WI38 (cell line): ENCODE results near the gene ADORA2B.

Experiments used
- H3K4me3 ChIP-seq: 2 replicates; pipeline ENCODE4 v1.5.1; 2011; ENCODE audit warnings: low read depth, mild to moderate bottlenecking, control low read depth, low read length
- TF ChIP-seq, protein P1 (sequence below): IDR thresholded peaks from 2 replicates; pipeline ENCODE4 v1.5.1; 2012; ENCODE audit warnings: low read depth, mild to moderate bottlenecking, control low read depth, low read length

Gene ADORA2B

GRCh38 chr17:15967706-15968399 lies 22.9 kb downstream of the ADORA2B start:
- H3K4me3 ChIP-seq, result no peak overlapping the region
- TF ChIP-seq, protein P1, sequence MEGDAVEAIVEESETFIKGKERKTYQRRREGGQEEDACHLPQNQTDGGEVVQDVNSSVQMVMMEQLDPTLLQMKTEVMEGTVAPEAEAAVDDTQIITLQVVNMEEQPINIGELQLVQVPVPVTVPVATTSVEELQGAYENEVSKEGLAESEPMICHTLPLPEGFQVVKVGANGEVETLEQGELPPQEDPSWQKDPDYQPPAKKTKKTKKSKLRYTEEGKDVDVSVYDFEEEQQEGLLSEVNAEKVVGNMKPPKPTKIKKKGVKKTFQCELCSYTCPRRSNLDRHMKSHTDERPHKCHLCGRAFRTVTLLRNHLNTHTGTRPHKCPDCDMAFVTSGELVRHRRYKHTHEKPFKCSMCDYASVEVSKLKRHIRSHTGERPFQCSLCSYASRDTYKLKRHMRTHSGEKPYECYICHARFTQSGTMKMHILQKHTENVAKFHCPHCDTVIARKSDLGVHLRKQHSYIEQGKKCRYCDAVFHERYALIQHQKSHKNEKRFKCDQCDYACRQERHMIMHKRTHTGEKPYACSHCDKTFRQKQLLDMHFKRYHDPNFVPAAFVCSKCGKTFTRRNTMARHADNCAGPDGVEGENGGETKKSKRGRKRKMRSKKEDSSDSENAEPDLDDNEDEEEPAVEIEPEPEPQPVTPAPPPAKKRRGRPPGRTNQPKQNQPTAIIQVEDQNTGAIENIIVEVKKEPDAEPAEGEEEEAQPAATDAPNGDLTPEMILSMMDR, result no peak

- no peak overlapping the region for H3K4me3 ChIP-seq
- TF ChIP-seq, protein P1, result no peak
Observed at GRCh38 chr17:15969463-15969862, 24.5 kb downstream of the ADORA2B start.

DNA sequence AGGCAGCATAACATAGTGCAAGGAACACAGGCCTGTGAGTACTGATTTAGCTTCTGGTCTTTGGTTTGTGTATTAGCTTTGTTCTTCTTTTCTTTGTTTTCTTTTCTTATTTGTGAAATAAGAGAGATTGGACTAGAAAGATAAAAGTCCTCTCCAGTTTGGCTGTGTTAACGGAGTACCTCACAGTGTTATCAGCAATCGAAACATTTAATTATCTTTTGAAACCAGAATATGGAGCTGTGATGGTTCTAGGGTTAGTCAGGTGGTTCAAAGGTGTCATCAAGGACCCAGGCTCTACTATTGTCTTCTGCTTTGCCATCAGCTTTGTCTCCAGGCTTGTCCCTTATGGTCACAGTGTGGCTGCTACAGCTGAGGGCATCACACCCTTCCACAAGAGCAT lies 25.6 kb downstream of the ADORA2B start:
- TF ChIP-seq, protein P1, result no peak
- H3K4me3 ChIP-seq, result no peak overlapping the region

- TF ChIP-seq, protein P1, result no peak
- no peak overlapping the region for H3K4me3 ChIP-seq
Observed at GRCh38 chr17:15971098-15971678, 26.3 kb downstream of the ADORA2B start.

- TF ChIP-seq, protein P1, result no peak
- no peak overlapping the region for H3K4me3 ChIP-seq
Observed at GRCh38 chr17:15971882-15972281, 27.0 kb downstream of the ADORA2B start.

DNA sequence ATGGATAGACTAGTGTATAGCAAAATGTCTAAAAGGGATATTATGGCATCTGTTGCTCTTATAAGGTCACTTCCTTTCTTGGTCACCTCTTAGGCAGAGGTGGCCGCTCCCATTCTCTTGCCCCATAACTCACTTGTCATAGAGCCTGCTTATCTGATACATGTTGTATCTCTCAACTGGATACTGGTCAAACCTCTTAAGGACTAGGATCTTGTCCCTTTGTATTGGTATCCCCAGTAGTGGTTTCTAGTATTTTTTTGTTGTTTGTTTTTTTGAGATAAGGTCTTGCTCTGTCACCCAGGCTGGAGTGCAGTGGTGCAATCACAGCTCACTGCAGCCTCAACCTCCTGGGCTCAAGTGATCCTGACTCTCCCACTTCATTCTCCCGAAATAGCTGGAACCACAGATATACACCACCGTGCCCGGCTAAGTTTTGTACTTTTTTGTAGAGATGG lies 27.6 kb downstream of the ADORA2B start:
- TF ChIP-seq, protein P1, result no peak
- H3K4me3 ChIP-seq, result no peak overlapping the region

DNA sequence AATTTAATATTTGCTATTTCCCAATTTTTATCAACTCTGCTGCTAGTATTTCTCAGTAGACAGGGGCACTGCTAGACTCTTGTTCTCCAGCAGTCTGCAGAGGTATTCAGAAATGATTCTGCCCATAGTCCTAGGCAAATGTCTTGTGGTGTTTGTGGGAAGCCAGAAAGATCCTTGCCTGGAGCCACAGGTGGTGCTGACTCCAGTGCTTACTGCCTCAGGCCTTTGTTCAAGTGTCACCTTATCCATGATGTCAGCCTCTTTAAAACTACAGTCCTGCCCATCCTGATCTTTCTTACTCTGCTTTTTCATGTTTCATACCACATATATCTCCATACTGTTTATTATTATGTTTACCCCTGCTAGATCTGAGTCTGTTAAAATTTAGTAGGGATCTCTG lies 28.1 kb downstream of the ADORA2B start:
- no peak overlapping the region for H3K4me3 ChIP-seq
- TF ChIP-seq, protein P1, result no peak
